Measurements from ENCODE around the gene METTL22. TPM values are rescaled to one million over a fixed set of nuclear protein-coding genes. Genes with fewer than 3 reads are reported as not detected.

Gene METTL22
- total RNA-seq, 4 donors from 2014 or later = 14.4 to 31.9 (median 24.8) TPM

DNA sequence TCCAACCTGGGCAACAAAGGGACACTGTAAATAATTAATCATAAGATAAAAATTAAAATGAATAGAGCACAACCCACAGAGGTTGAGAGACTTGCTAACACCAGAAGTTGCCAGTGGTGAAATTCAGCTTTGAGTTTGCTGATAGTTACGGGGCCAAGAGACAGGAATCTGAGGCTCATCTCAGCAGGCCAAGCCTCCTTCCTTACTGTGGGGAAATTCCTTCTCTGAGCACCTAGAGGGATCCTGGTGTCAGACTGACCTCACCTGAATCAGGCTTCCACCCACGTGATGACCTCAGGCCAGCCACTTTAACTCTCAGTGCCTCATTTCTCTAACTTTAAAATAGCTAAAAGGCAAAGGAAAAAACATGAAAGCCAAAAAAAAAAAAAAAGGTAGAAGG lies 57.7 kb downstream of the METTL22 start:
- TF ChIP-seq POLR2A (IDR thresholded peaks at IDR 0.05) (no peak), EP300 (IDR thresholded peaks at IDR 0.05) (no peak), CTCF (IDR thresholded peaks at IDR 0.05) (no peak), POLR2AphosphoS5 (IDR thresholded peaks at IDR 0.05) (no peak)
- Histone ChIP-seq H3K27ac (no peak overlapping the region), H3K4me1 (peaks cover 0 to 14% (median 4%) of the 10 kb centered on the region in 3 donors), H3K36me3 (no peaks in the 10 kb centered on the region), H3K4me3 (no peak overlapping the region), H3K9me3 (peaks cover 0 to 4% (median 0%) of the 10 kb centered on the region in 3 donors), H3K27me3 (no peaks in the 10 kb centered on the region)
- no peak for ATAC-seq
- 83 to 100% methylated on average over 1 of the region's 2 CpGs for WGBS, 2 donors (ENCODE audit: low coverage in 1 of 2)

DNA sequence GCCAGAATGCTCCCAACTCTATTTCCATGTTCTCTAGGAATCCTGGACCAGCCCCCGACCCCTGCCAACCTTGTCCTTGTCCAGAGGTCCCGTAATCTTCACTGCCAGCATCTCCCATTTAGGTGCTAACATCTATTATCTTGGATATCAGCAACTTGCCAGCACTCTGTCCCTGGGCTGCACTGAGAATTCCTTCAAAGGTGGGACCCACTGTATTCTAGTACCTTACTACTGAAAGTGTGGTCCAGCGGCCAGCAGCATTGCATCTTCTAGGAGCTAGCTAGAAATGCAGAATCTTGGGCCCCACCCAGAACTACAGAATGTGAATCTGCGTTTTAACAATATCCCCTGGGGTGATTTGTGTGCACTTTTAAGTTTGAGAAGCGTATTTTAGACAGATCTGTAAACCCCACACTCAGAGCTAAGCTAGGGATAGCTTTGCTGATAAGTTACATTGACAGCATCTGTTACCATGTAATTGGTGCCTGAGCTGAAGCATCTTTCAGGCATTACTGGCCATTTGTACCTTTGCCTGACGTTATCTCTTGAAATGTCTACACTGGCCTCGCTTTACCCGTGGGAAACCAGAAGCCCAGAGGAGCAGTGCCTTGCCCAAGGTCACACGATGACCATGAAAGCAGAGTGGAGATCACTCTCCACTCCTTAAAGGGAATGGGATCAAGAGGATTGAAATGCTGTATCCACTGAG lies 61.2 kb downstream of the METTL22 start:
- H3K9me3 ChIP-seq = peaks cover 0 to 4% (median 0%) of the 10 kb centered on the region in 3 donors
- no peak overlapping the region for H3K4me3 ChIP-seq
- H3K36me3 ChIP-seq = no peaks in the 10 kb centered on the region
- TF ChIP-seq POLR2AphosphoS5 (IDR thresholded peaks at IDR 0.05) = no peak
- no peak for TF ChIP-seq POLR2A (IDR thresholded peaks at IDR 0.05)
- TF ChIP-seq EP300 (IDR thresholded peaks at IDR 0.05) = no peak
- no peak for TF ChIP-seq CTCF (IDR thresholded peaks at IDR 0.05)
- H3K27me3 ChIP-seq = no peaks in the 10 kb centered on the region
- H3K27ac ChIP-seq = no peak overlapping the region
- H3K4me1 ChIP-seq = no peaks in the 10 kb centered on the region
- 91 to 100% methylated on average over 3 to 7 of the region's 9 CpGs for WGBS, 2 donors (ENCODE audit: low coverage in 1 of 2)
- no peak for ATAC-seq

- Histone ChIP-seq H3K27ac (no peak overlapping the region), H3K27me3 (no peaks in the 10 kb centered on the region), H3K4me1 (no peaks in the 10 kb centered on the region), H3K9me3 (peaks cover 0 to 4% (median 0%) of the 10 kb centered on the region in 3 donors), H3K4me3 (no peak overlapping the region), H3K36me3 (no peaks in the 10 kb centered on the region)
- 73 to 75% methylated on average over 4 of the region's 4 CpGs for WGBS, 2 donors (ENCODE audit: low coverage in 1 of 2)
- no peak for TF ChIP-seq POLR2AphosphoS5 (IDR thresholded peaks at IDR 0.05)
- TF ChIP-seq POLR2A (IDR thresholded peaks at IDR 0.05) = no peak
- TF ChIP-seq EP300 (IDR thresholded peaks at IDR 0.05) = no peak
- TF ChIP-seq CTCF (IDR thresholded peaks at IDR 0.05) = no peak
- ATAC-seq = no peak
Observed at GRCh38 chr16:8683640-8684039, 62.1 kb downstream of the METTL22 start.

GRCh38 chr16:8685617-8686016 lies 64.1 kb downstream of the METTL22 start:
- whole genome bisulfite sequencing, 2 donors (ENCODE audit: low coverage in 1 of 2) = 78% methylated on average over 3 of the region's 3 CpGs; no CpG with 5 or more reads in 1 of the 2 donors
- no peak for TF ChIP-seq POLR2A (IDR thresholded peaks at IDR 0.05)
- no peak for TF ChIP-seq EP300 (IDR thresholded peaks at IDR 0.05)
- no peak for TF ChIP-seq CTCF (IDR thresholded peaks at IDR 0.05)
- TF ChIP-seq POLR2AphosphoS5 (IDR thresholded peaks at IDR 0.05) = no peak
- Histone ChIP-seq H3K27ac (no peak overlapping the region), H3K36me3 (peaks cover 0 to 16% of the 10 kb centered on the region in 2 donors), H3K4me1 (no peaks in the 10 kb centered on the region), H3K4me3 (no peak overlapping the region), H3K9me3 (peaks cover 0 to 19% (median 2%) of the 10 kb centered on the region in 3 donors), H3K27me3 (no peaks in the 10 kb centered on the region)
- ATAC-seq = no peak

GRCh38 chr16:8686031-8686621 lies 64.6 kb downstream of the METTL22 start:
- no peaks in the 10 kb centered on the region for H3K4me1 ChIP-seq
- H3K4me3 ChIP-seq = no peak overlapping the region
- H3K36me3 ChIP-seq = peaks cover 0 to 17% of the 10 kb centered on the region in 2 donors
- 22 to 100% methylated on average over 1 of the region's 7 CpGs for WGBS, 2 donors (ENCODE audit: low coverage in 1 of 2)
- H3K27ac ChIP-seq = no peak overlapping the region
- no peaks in the 10 kb centered on the region for H3K27me3 ChIP-seq
- TF ChIP-seq POLR2A (IDR thresholded peaks at IDR 0.05) (no peak), CTCF (IDR thresholded peaks at IDR 0.05) (no peak), EP300 (IDR thresholded peaks at IDR 0.05) (no peak), POLR2AphosphoS5 (IDR thresholded peaks at IDR 0.05) (no peak)
- H3K9me3 ChIP-seq = peaks cover 0 to 20% (median 2%) of the 10 kb centered on the region in 3 donors
- ATAC-seq = no peak
